ENCODE results near the gene CANX.

The CANX gene

GRCh38 chr5:179778591-179778990 is 79.8 kb downstream of the CANX start:
- no peak for DNase-seq

- DNase-seq: no peak
Observed at GRCh38 chr5:179779826-179780225, 81.1 kb downstream of the CANX start.

GRCh38 chr5:179780362-179780761 is 81.6 kb downstream of the CANX start:
- no peak for DNase-seq
